Chondrocyte (in vitro differentiated cells): Measurements from ENCODE around the gene TTBK1. TPM values are rescaled to one million over a fixed set of nuclear protein-coding genes. Genes with fewer than 3 reads are reported as not detected.

ENCODE experiments used
- DNase-seq: peaks from one replicate; pipeline ENCODE4 v3.0.0; 2021; ENCODE audit warnings: mixed read lengths, low spot score
- H3K27ac Mint-ChIP-seq: one replicate; pipeline ENCODE4 v1.8.0; 2021; ENCODE audit warnings: mild to moderate bottlenecking, moderate library complexity, mixed read lengths; ENCODE audit not compliant: unreplicated experiment
- H3K27me3 Mint-ChIP-seq: 2 replicates; pipeline ENCODE4 v1.8.0; 2021; ENCODE audit warnings: low read depth, mixed read lengths
- H3K36me3 Mint-ChIP-seq: 2 replicates; pipeline ENCODE4 v1.8.0; 2021; ENCODE audit warnings: low read depth, mixed read lengths
- H3K4me1 Mint-ChIP-seq: 2 replicates; pipeline ENCODE4 v1.8.0; 2021; ENCODE audit warnings: low read depth, mild to moderate bottlenecking, mixed read lengths
- H3K4me3 Mint-ChIP-seq: one replicate; pipeline ENCODE4 v1.8.0; 2021; ENCODE audit warnings: mild to moderate bottlenecking, moderate library complexity, mixed read lengths; ENCODE audit not compliant: unreplicated experiment
- H3K9me3 Mint-ChIP-seq: 2 replicates; pipeline ENCODE4 v1.8.0; 2021; ENCODE audit warnings: low read depth, mixed read lengths
- total RNA-seq: library from RNA; stranded (reverse); gene quantifications from 3 replicates; pipeline ENCODE4 v1.2.1, GENCODE V29; 2021
- TF ChIP-seq, protein P1 (sequence below): fragments of 200-600 bp; sonication (generic); IDR thresholded peaks from 2 replicates; pipeline ENCODE4 v1.5.0; 2021; ENCODE audit warnings: antibody characterized with exemption, mild to moderate bottlenecking, moderate library complexity

TTBK1 gene
- total RNA-seq, 1 donor from 2014 or later, result 0.07 TPM

DNA sequence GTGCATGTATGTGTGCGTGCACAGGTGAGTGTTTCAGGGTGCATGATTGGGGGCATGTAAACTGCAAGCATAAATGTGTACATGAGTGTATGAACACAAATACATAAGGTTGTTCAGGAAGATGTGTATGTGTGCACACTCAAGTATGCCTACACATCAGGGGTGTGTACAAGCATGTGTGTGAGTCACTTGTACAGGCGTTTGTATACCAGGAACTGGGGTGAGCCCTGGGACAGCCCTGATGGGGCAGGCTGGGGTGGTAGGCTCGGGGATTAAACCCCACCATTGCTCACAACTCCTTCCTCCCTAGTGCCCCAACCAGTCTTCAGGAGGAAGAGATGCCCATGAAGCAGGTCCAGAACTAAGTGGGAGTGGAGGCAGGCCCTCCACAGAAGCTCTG, 61.1 kb downstream of the TTBK1 start:
- Mint-ChIP-seq H3K4me3 (no peak overlapping the region), H3K4me1 (peaks cover 7% of the 10 kb centered on the region), H3K9me3 (no peaks in the 10 kb centered on the region), H3K27ac (no peak overlapping the region), H3K27me3 (peaks cover 21% of the 10 kb centered on the region), H3K36me3 (no peaks in the 10 kb centered on the region)
- TF ChIP-seq, protein P1, sequence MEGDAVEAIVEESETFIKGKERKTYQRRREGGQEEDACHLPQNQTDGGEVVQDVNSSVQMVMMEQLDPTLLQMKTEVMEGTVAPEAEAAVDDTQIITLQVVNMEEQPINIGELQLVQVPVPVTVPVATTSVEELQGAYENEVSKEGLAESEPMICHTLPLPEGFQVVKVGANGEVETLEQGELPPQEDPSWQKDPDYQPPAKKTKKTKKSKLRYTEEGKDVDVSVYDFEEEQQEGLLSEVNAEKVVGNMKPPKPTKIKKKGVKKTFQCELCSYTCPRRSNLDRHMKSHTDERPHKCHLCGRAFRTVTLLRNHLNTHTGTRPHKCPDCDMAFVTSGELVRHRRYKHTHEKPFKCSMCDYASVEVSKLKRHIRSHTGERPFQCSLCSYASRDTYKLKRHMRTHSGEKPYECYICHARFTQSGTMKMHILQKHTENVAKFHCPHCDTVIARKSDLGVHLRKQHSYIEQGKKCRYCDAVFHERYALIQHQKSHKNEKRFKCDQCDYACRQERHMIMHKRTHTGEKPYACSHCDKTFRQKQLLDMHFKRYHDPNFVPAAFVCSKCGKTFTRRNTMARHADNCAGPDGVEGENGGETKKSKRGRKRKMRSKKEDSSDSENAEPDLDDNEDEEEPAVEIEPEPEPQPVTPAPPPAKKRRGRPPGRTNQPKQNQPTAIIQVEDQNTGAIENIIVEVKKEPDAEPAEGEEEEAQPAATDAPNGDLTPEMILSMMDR, result no peak
- no peak for DNase-seq

DNA sequence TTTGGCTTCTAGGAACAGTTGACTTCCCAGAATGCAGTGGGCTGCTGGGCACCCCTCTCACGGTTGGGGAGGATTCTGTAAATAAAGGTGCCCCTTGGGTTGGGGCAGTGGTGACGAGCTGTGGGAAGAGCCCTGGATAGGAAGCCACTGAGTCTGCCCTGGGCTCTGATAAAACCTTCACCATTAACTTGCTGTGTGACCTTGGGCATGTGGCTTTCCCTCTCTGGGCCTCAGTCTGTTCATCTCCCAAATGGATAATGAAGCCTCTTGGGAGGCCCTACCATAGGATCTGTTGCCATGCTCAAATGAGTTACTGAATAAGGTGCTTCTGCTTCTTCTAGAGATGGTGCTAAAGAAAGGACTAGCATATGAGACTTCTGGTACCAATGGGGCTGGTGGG, 61.6 kb downstream of the TTBK1 start:
- H3K4me1 Mint-ChIP-seq, result peaks cover 7% of the 10 kb centered on the region
- H3K9me3 Mint-ChIP-seq, result no peaks in the 10 kb centered on the region
- no peak overlapping the region for H3K27ac Mint-ChIP-seq
- DNase-seq, result no peak
- H3K27me3 Mint-ChIP-seq, result peaks cover 19% of the 10 kb centered on the region
- TF ChIP-seq, protein P1, result no peak
- H3K4me3 Mint-ChIP-seq, result no peak overlapping the region
- no peaks in the 10 kb centered on the region for H3K36me3 Mint-ChIP-seq

DNA sequence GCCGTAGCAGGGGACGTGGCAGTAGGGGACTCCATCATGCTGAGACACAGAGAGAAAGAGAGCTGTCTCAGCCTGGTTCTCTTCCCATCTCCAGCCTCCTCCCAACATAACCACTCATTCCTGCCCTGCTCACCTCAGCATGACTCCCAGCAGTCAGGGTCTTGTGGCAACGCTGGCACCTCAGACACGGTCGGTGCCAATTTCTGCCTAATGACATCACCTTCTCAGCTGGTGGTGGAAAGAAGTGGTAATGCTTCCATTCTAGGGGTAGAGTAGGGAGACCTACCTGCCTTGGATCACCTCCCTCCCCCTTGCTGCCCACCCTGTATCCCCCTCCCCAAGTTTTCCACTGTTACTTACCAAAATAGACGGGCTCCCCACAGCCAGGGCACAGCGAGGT, 62.8 kb downstream of the TTBK1 start:
- Mint-ChIP-seq H3K4me1 (peaks cover 7% of the 10 kb centered on the region), H3K27ac (no peak overlapping the region), H3K27me3 (peaks cover 17% of the 10 kb centered on the region), H3K36me3 (no peaks in the 10 kb centered on the region), H3K4me3 (no peak overlapping the region), H3K9me3 (no peaks in the 10 kb centered on the region)
- no peak for DNase-seq
- TF ChIP-seq, protein P1, result no peak

DNA sequence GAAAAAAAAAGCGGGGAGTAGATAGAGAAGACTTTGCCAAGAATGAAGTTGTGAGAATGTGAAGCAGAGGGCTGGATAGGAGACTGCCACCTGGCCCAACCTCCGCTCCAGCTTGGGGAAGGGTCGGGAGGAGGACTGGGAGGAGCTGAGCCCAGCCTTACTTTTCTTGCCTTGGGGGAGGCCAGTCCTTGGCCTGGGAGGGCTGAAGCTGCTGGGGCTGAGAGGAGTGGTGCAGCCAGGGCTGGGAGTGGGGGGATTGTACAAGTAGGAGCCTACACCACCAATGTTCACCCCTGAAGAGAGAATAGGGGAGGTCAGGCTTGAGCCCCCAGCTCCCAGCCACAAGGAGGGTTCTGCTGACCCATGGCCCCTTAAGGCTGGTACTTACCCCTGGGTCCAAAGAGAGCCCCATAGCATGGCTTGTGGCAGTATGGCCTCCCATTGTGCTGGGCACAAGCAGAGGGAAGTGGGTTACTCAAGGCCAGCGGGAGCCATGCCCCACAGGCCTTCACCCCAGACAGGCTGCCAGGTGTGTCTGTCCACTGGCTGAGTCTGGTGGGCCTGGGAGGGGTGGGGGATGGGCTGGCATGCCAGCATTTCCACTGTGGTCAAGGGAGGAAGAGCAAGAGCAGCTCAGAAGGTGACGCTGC, 64.3 kb downstream of the TTBK1 start:
- TF ChIP-seq, protein P1, result no peak
- Mint-ChIP-seq H3K4me1 (peaks cover 7% of the 10 kb centered on the region), H3K4me3 (no peak overlapping the region), H3K9me3 (no peaks in the 10 kb centered on the region), H3K27me3 (peaks cover 7% of the 10 kb centered on the region), H3K27ac (no peak overlapping the region), H3K36me3 (no peaks in the 10 kb centered on the region)
- no peak for DNase-seq

DNA sequence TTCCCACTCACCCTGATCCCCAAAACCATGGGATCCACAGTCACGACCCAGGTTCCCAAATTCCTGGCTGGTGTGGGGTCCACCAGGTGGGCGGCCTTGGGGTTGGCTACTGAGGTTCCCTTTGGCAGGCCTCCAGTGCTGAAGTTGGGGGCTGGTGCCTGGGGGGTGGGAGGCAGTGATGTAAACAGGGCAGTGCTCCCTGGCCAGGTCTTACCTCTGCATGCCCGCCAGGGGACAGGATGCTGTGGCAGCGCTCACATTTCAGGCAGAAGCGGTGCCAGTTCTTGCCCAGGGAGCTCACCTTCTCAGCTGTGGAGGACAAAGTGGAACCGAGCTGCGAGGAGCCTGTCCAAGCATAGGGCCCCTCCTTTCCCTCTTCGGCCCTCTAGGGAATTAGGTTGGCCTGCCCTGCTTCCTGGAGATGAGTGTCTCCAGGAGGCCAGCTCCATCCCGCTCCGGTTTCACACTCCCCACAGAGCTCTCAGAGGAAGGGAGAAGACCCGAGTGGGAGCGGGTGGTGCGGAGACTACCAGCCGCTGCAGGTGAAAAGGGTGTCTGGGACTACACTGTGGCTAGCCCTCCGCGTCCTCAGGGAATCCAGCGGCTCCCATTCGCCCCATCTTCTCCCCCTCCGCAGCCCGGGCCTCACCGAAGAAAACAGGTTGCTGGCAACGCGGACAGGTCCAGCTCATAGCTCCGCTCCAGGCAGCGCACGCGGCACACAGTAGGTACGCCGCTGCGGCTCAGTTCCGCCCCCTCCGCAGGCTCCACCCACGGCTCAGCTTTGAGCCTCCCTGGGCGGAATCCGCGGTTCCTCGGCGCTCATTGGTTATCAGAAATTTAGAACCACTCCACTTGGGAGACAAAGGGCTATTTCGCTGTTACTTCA, 65.1 kb downstream of the TTBK1 start, which contains the start of gene CRIP3:
Gene CRIP3 (minus strand): TSS at position 726 of the 889 bp plus-strand sequence. CDS start 34 bp downstream, at position 692.
- Mint-ChIP-seq H3K4me3 (peak within 1 kb of the TSS; percentile 66), H3K27me3 (peaks cover 7% of the 10 kb centered on the region), H3K36me3 (no peaks in the 10 kb centered on the region), H3K4me1 (peaks cover 7% of the 10 kb centered on the region), H3K9me3 (no peaks in the 10 kb centered on the region), H3K27ac (no peak within 1 kb of the TSS)
- DNase-seq, result no peak
- TF ChIP-seq, protein P1, result peak; percentile 60
